D721Med (cell line): ENCODE measurements around the gene SEC11A.

Experiments used
- DNase-seq: peaks from one replicate; pipeline ENCODE4 v3.0.0; 2011; ENCODE audit warnings: low spot score; ENCODE audit not compliant: insufficient read length
- FAIRE-seq: peaks from 2 replicates; lab custom pipeline; 2011; peaks lifted over from hg19 to GRCh38; lab: Jason Lieb, UNC
- TF ChIP-seq, protein P1 (sequence below): IDR thresholded peaks from 2 replicates; pipeline ENCODE4 v1.5.1; 2012; ENCODE audit warnings: mild to moderate bottlenecking, control low read depth; ENCODE audit not compliant: insufficient read depth; ENCODE audit errors: missing control alignments

The SEC11A gene

GRCh38 chr15:84653910-84654688 is 61.8 kb downstream of the SEC11A start, which contains the start of gene WDR73:
Gene WDR73, minus strand, starts transcription at chr15:84654283. Its CDS starts 9 bp downstream, at chr15:84654274.
- TF ChIP-seq, protein P1, sequence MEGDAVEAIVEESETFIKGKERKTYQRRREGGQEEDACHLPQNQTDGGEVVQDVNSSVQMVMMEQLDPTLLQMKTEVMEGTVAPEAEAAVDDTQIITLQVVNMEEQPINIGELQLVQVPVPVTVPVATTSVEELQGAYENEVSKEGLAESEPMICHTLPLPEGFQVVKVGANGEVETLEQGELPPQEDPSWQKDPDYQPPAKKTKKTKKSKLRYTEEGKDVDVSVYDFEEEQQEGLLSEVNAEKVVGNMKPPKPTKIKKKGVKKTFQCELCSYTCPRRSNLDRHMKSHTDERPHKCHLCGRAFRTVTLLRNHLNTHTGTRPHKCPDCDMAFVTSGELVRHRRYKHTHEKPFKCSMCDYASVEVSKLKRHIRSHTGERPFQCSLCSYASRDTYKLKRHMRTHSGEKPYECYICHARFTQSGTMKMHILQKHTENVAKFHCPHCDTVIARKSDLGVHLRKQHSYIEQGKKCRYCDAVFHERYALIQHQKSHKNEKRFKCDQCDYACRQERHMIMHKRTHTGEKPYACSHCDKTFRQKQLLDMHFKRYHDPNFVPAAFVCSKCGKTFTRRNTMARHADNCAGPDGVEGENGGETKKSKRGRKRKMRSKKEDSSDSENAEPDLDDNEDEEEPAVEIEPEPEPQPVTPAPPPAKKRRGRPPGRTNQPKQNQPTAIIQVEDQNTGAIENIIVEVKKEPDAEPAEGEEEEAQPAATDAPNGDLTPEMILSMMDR, result no peak
- DNase-seq, result peak; percentile 81
- no peak for FAIRE-seq

DNA sequence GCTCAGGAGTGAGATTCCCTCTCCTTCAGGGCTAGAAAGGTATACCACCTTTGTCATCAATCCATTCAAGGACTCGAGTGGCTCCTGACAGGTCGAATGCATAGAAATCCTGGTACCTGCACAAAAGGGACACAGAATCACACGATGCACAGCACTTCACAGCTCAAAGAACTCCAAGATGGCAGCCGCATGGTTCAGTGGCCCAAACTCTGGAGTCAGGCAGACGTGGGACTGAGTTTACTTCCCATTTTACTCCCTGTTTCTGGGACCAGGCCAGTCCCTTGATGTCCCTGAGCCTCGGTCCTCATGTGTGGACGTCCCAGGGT is 62.4 kb downstream of the SEC11A start:
- DNase-seq (no peak), FAIRE-seq (no peak)
- TF ChIP-seq, protein P1, result no peak

GRCh38 chr15:84649706-84650105 is 66.2 kb downstream of the SEC11A start:
- TF ChIP-seq, protein P1, result no peak
- no peak for FAIRE-seq
- no peak for DNase-seq

DNA sequence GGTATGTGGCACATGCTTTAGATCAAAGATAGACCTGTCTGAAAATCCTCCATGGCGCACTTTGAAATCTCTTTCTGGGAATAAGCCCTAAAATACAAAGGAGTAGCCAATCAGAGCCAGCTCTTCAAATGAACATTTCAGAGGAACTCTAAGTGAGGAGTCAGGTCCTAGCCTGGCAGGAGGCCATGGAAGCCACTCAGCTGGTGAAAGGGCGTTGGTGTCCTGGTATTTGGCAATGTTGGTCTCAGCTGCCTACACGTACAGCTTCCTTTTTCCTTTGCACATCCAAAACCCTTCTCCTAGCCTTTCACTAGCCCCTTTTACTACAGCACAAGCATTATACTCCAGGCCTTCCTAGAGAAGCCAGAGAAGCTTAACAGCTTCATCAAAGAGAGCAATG is 67.4 kb downstream of the SEC11A start:
- DNase-seq, result no peak
- no peak for FAIRE-seq
- TF ChIP-seq, protein P1, result no peak

GRCh38 chr15:84647726-84648125 is 68.2 kb downstream of the SEC11A start:
- TF ChIP-seq, protein P1, result no peak
- DNase-seq, result no peak
- no peak for FAIRE-seq

- FAIRE-seq (no peak), DNase-seq (no peak)
- TF ChIP-seq, protein P1, result no peak
These were observed 69.9 kb downstream of the SEC11A start for GRCh38 chr15:84645997-84646396.

DNA sequence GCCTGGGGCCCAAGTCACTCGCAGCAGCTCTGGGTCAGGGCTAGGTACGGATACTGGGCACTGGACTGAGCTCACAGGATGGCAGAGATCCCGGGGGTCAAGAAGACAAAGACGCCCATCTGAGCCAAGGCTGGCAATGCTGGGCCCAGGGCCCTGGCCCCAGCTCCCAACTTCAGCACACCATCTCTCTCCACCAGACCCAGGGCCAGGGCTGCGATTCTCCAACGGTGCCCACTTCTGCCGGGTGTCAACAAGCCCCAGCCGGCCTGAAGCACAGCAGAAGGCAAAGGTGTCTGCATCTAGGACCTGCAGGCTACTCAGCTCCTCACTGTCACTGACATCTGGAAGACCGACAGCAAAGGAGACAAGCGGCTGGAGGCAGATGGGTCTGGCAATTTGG is 70.4 kb downstream of the SEC11A start:
- DNase-seq (no peak), FAIRE-seq (no peak)
- TF ChIP-seq, protein P1, result no peak
